Mucosa of descending colon (tissue), 3 donors: Measurements from ENCODE around the gene DOCK9. TPM values are rescaled to one million over a fixed set of nuclear protein-coding genes. Genes with fewer than 3 reads are reported as not detected.

ENCODE experiments used
- ATAC-seq: fragments of 200-7000 bp; cut with Tn5 transposase; one replicate; pipeline ENCODE4 v1.9.1; 2020; ENCODE audit warnings: mild to moderate bottlenecking, moderate library complexity
- DNase-seq, 3 donors: peaks; one replicate each; pipeline ENCODE4 v3.0.0-alpha.2; 2020
- H3K36me3 ChIP-seq: fragments of 200-600 bp; one replicate; pipeline ENCODE4 v1.8.0; 2021; ENCODE audit warnings: low read depth, mild to moderate bottlenecking
- H3K4me1 ChIP-seq: fragments of 200-600 bp; one replicate; pipeline ENCODE4 v1.8.0; 2021; ENCODE audit warnings: low read depth, mild to moderate bottlenecking
- H3K4me3 ChIP-seq: fragments of 200-600 bp; one replicate; pipeline ENCODE4 v1.8.0; 2021; ENCODE audit warnings: mild to moderate bottlenecking
- H3K9me3 ChIP-seq: fragments of 200-600 bp; one replicate; pipeline ENCODE4 v1.8.0; 2021; ENCODE audit warnings: mild to moderate bottlenecking
- intact Hi-C, 2 donors: fragments of 100-400 bp; cut with DNase I in 1 of 2; cut with micrococcal nuclease in 1 of 2; formaldehyde crosslinking; loops; one replicate each; pipeline versions ENCODE4 v1.11.0 to v1.11.1; 2022; cut with DNase I, micrococcal nuclease
- total RNA-seq, 3 donors: library from RNA; stranded (reverse); fragmentation: NEBNext Ultra II Directional in 2 of 3; extraction: Animal tissue kit (Norgen Biotek cat#: 25700) in 2 of 3; gene quantifications; one replicate each; pipeline versions ENCODE4 v1.2.1 to v1.2.4, GENCODE V29; 2021 to 2023
- TF ChIP-seq, protein P1 (sequence below): fragments of 200-600 bp; IDR thresholded peaks from one replicate; pipeline ENCODE4 v1.8.0; 2022; ENCODE audit warnings: antibody characterized with exemption, mild to moderate bottlenecking
- donor health status: DM: no; HTN: no; CAD: no; lungs with moderate emphysema.
- donor health status: DM: no; HTN: no; CAD: no.
- donor health status: DM: no; HTN: yes; CAD: no.

DOCK9 gene
- total RNA-seq, 3 donors from 2014 or later = 52.0 to 136 (median 54.4) TPM

DNA sequence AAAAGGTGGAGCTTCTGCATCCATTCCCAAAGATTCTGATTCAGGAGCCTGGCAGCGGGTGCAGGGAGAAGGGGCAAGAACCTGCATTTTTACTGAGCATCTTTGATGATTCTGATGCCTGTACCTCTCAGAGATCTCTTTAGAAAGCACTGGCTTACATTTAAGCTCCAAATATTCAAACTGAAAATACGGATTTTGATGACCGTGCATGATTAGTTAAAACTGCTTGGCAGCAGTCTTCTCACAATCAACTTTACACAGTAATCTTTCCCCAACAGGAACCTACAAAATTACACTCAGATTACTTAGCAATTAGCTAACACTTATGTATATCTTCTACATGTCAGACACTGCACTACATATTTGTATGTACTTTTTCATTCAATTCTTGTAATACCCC, 108.9 kb downstream of the DOCK9 start:
- no peak for DNase-seq
- Histone ChIP-seq H3K4me3 (no peak overlapping the region), H3K4me1 (no peaks in the 10 kb centered on the region), H3K36me3 (no peaks in the 10 kb centered on the region), H3K9me3 (peaks cover 6% of the 10 kb centered on the region)
- ATAC-seq = no peak
- TF ChIP-seq, protein P1, sequence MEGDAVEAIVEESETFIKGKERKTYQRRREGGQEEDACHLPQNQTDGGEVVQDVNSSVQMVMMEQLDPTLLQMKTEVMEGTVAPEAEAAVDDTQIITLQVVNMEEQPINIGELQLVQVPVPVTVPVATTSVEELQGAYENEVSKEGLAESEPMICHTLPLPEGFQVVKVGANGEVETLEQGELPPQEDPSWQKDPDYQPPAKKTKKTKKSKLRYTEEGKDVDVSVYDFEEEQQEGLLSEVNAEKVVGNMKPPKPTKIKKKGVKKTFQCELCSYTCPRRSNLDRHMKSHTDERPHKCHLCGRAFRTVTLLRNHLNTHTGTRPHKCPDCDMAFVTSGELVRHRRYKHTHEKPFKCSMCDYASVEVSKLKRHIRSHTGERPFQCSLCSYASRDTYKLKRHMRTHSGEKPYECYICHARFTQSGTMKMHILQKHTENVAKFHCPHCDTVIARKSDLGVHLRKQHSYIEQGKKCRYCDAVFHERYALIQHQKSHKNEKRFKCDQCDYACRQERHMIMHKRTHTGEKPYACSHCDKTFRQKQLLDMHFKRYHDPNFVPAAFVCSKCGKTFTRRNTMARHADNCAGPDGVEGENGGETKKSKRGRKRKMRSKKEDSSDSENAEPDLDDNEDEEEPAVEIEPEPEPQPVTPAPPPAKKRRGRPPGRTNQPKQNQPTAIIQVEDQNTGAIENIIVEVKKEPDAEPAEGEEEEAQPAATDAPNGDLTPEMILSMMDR = no peak
- intact Hi-C loops = no loop called here

GRCh38 chr13:98866882-98867281, 111.0 kb downstream of the DOCK9 start:
- Histone ChIP-seq H3K4me1 (no peaks in the 10 kb centered on the region), H3K4me3 (no peak overlapping the region), H3K36me3 (no peaks in the 10 kb centered on the region), H3K9me3 (no peaks in the 10 kb centered on the region)
- TF ChIP-seq, protein P1 = no peak
- DNase-seq (no peak), ATAC-seq (no peak)
- intact Hi-C loops = no loop called here

DNA sequence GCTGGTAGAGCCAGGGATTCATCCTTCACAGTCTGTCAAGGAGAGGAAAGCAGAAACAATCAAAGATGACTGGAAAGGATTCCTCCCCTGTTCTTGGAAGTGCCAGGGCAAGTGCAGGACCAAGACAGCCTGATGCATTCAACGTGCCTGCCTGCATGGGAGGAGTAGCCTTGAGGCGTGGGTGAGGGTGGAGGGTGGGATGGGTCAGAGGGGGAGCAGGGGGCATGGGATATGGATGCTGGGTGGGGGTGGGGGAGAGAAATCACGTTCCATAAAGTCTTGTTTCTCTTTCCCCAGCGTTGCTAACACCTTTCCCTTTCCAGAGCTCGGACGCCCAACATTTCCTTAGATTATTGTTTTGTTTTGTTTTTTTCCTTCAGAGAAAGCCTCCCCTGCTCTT, 117.4 kb downstream of the DOCK9 start:
- Histone ChIP-seq H3K4me1 (no peaks in the 10 kb centered on the region), H3K36me3 (no peaks in the 10 kb centered on the region), H3K9me3 (no peaks in the 10 kb centered on the region), H3K4me3 (no peak overlapping the region)
- ATAC-seq (no peak), DNase-seq (no peak)
- TF ChIP-seq, protein P1 = no peak
- intact Hi-C loops = no loop called here

GRCh38 chr13:98858191-98858590, 119.7 kb downstream of the DOCK9 start:
- intact Hi-C loops = no loop called here
- no peaks in the 10 kb centered on the region for H3K9me3 ChIP-seq
- no peak for DNase-seq
- ATAC-seq = no peak
- TF ChIP-seq, protein P1 = no peak
- H3K4me3 ChIP-seq = no peak overlapping the region
- no peaks in the 10 kb centered on the region for H3K4me1 ChIP-seq
- peaks cover 1% of the 10 kb centered on the region for H3K36me3 ChIP-seq

GRCh38 chr13:98856983-98857382, 120.9 kb downstream of the DOCK9 start:
- DNase-seq = peak; percentile 10 to 60 (median 46)
- Histone ChIP-seq H3K9me3 (no peaks in the 10 kb centered on the region), H3K4me3 (no peak overlapping the region), H3K36me3 (peaks cover 5% of the 10 kb centered on the region), H3K4me1 (no peaks in the 10 kb centered on the region)
- TF ChIP-seq, protein P1 = no peak
- ATAC-seq = peak; percentile 93
- intact Hi-C loops = no loop called here

GRCh38 chr13:98854448-98854847, 123.4 kb downstream of the DOCK9 start:
- no peak for ATAC-seq
- intact Hi-C loops = no loop called here
- no peak for DNase-seq
- TF ChIP-seq, protein P1 = no peak
- Histone ChIP-seq H3K36me3 (peaks cover 5% of the 10 kb centered on the region), H3K4me3 (no peak overlapping the region), H3K4me1 (no peaks in the 10 kb centered on the region), H3K9me3 (no peaks in the 10 kb centered on the region)
